GM18508 (cell line): ENCODE data around the gene SIAH3.

Source experiments
- ATAC-seq: cut with Tn5 transposase; IDR thresholded peaks from one replicate; pipeline ENCODE4 v1.9.1; 2021; ENCODE audit warnings: moderate number of reproducible peaks; ENCODE audit not compliant: insufficient read depth, unreplicated experiment

SIAH3 gene

DNA sequence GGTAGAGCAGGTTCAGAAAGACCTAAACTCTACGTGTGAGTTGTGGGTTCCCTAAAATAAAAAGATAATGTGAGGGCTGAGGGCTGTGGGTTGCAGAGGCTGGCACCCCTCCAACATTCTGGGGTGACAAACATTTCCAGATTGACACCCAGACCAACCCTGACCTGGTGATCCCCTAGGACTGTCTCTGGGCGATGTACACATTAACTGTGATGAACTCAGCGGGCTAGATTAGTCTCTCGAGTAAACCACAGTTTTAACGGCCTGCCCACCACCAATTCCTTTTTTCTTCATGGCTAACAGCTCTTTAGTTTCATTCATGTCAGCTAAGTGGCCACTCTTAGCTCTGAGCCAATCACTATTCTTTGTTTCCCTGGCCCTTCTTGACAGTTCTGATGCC lies 24.8 kb downstream of the SIAH3 start:
- ATAC-seq, result no peak

- ATAC-seq, result no peak
These were observed 26.2 kb downstream of the SIAH3 start for GRCh38 chr13:45825387-45825650.

DNA sequence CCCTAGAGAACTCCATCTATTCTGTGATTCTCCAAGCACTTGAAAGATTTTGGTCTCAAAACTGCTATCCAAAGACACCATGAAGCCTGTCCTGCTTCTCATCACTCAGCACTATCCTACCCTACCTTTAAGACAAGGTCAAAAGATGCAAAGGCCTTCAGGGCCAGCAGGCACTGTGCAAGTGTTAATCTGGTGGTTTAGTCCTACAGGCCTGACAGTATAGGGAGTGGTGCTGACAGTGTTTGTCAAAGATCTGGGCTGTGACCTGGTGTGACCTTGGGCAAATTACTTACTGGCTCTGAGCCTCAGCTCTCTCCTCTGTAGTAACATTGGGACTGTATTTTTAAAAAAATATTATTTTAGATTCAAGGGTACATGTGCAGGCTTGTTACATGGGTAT lies 28.0 kb downstream of the SIAH3 start:
- ATAC-seq, result no peak

- ATAC-seq, result no peak
These were observed 29.7 kb downstream of the SIAH3 start for GRCh38 chr13:45821811-45822210.

GRCh38 chr13:45820106-45820838 lies 31.3 kb downstream of the SIAH3 start:
- no peak for ATAC-seq

- ATAC-seq, result no peak
These were observed 33.7 kb downstream of the SIAH3 start for GRCh38 chr13:45817833-45818232.

- no peak for ATAC-seq
These were observed 35.1 kb downstream of the SIAH3 start for GRCh38 chr13:45816427-45816826.

GRCh38 chr13:45812695-45813372 lies 38.7 kb downstream of the SIAH3 start:
- ATAC-seq, result no peak

DNA sequence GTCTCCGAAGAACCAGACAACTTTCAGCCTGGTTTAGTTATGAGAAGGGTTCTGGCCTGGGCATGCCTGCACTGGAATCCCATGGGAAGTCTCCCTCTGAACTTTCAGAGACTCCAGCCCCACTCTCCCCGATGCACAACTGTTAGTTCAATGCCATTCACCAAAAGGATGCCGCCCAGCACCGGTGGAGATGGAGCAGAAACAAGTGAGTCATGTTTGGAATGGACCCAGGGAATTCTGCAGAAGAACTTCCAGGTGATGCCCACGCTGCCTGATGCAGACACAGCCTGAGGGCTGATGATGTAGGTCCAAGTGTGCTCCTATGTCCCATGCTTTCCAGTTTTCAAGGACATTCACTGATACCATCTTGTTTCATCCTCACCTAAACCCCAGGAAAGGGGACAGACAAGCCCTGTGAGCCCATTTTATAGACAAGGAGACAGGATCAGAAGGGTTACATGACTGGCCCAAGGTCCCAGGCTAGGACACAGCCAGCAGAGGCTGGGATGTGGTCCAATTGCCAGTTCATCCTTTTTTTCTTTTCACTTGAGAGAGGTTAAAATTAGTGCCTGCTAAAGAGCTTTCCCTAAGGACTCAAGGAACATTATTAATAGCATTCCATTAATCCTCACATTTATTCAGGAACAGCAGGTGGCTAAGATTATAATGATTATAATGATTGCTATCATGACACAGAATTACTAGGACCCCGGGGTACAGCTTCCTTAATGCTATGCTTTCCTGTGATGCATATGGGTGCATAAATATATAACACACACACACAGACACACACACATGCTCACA lies 39.5 kb downstream of the SIAH3 start:
- no peak for ATAC-seq

DNA sequence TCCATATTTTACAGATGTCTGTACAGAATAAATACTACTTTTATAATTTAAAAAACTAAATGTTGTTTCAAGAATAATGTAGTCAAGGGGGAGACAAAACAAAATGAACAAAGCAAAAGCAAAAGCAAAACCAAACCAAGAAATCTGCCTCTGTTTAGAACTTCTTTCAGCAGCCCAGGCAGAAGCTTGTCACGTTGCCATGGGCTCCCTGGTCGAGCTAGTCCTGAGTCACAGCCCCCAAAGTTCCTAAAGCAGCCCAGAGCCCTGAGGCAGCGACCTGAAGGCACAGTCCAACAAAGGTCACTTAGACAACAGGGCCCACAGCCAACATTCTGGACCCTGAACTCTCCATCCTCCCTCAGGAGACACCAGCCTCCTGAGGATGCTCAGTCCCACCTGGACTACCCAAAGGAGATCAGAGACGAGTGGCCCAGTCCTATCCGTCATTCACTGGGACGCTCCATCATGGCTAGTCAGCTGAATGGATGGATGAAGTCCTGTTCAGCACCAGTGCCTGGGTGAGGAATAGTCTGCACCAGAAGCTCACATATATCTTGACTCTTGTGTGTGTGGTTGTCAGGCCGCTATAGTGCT lies 41.7 kb downstream of the SIAH3 start:
- ATAC-seq, result no peak

DNA sequence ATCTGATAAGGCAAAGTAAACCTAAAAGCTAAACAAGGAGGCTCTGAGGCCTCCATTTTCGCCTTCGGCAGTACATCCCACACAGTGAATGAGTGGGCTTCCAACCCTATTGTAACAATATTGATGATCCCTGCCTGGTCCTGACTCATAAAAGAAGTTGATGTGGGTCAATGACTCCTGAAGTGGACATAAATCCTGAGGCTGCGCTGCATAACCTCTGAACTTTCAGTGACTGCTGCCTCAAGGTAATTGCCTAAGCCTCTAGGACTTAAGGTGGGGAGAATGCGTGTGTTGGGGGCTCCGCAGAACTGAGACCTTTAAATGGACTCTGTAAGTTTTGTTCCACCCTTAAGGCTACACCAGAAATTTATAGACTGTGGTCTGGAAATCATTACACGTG lies 42.6 kb downstream of the SIAH3 start:
- ATAC-seq, result no peak

GRCh38 chr13:45807520-45808099 lies 43.9 kb downstream of the SIAH3 start:
- ATAC-seq, result no peak

- no peak for ATAC-seq
These were observed 51.1 kb downstream of the SIAH3 start for GRCh38 chr13:45800485-45800884.

DNA sequence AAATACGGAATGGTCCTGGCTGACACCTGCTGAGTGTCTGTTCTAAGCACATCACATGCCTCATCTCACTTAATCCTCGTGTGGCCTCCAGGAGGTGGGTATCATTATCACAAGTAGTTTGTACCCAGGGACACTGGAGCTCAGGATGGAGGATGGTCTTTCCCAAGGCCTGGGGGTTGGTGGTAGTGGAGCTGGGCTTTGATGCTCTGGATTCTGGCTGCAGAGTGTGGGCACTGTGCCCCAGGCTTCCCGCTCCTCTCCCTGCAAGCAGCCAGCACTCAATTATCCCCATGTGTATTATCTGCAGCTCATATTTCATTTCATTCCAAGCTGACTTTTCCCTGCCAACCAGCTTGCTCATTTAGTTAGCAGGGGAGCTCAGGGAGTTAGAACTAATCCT lies 52.1 kb downstream of the SIAH3 start:
- no peak for ATAC-seq

DNA sequence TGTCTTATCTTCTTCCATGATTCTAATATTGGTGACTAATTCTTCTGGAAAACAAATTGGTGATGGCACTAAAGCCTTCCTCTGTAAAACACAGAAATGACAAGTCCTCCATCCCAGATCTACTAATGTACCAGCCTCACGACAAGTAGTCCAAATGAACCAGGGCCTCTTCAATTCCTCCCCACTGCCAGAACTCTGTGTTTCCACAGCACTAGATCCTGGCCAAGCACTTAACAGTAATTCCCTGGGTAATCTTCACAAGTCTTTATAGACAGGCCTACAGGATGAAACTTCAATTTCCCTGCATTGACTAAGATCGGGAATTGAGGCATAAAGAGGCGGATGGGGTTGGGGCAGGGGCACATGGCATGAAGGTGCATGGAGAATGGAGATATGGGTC lies 52.7 kb downstream of the SIAH3 start:
- no peak for ATAC-seq

- ATAC-seq, result no peak
These were observed 54.9 kb downstream of the SIAH3 start for GRCh38 chr13:45796426-45797235.

- ATAC-seq, result no peak
These were observed 58.7 kb downstream of the SIAH3 start for GRCh38 chr13:45792827-45793303.

DNA sequence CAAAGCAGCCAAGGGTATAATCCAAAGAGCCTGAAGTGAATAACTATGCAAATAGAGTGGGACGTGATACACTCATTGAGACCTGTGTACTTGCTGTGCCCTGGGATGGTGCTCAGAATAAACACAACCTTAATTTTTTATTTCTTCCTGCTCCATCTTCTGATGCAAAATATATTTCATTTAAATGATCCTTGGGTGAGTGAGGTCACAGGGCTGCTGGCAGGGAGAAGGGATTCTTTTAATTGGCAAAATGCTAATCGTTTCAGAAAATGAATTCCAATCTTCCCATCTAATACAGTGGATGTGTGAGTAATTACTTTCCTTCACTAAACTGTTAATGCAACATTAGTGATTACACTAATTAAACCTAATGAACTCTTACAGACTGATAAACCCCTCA lies 63.5 kb downstream of the SIAH3 start:
- ATAC-seq, result no peak

- ATAC-seq, result no peak
These were observed 64.2 kb downstream of the SIAH3 start for GRCh38 chr13:45787346-45787745.
